ENCODE measurements around the gene IPO11. TPM values are rescaled to one million over a fixed set of nuclear protein-coding genes. Genes with fewer than 3 reads are reported as not detected.
"Not testable (repeated sequence)": the region's sequence is repeated elsewhere in the genome, so short reads cannot be mapped to it uniquely, and the experiment has no call there.

The IPO11 gene
- total RNA-seq, 4 donors from 2014 or later = 20.4 to 44.6 (median 34.1) TPM

DNA sequence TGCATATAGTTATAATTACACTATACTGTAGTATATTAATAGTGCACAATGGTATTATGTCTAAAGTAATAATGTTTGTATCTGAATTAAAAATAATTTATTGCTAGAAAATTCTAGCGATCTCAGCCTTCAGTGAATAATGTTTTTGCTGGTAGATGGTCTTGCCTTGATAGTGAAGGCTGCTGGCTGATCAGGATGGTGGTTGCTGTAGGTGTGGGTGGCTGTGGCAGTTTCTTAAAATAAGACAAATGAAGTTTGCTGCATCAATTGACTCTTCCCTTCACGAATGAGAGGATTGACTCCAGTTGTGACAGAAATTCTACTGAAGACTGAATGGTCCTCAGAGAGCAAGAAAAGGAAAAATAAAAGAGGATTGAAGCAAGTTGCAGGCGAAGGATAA is 146.4 kb downstream of the IPO11 start:
- Histone ChIP-seq H3K27ac (no peak overlapping the region), H3K27me3 (no peaks in the 10 kb centered on the region), H3K4me1 (no peaks in the 10 kb centered on the region), H3K4me3 (no peak overlapping the region), H3K36me3 (peaks cover 0 to 55% (median 0%) of the 10 kb centered on the region in 3 donors), H3K9me3 (no peaks in the 10 kb centered on the region)
- no peak for TF ChIP-seq EP300 (IDR thresholded peaks at IDR 0.05)
- no peak for TF ChIP-seq POLR2A (IDR thresholded peaks at IDR 0.05)
- TF ChIP-seq, protein P1, sequence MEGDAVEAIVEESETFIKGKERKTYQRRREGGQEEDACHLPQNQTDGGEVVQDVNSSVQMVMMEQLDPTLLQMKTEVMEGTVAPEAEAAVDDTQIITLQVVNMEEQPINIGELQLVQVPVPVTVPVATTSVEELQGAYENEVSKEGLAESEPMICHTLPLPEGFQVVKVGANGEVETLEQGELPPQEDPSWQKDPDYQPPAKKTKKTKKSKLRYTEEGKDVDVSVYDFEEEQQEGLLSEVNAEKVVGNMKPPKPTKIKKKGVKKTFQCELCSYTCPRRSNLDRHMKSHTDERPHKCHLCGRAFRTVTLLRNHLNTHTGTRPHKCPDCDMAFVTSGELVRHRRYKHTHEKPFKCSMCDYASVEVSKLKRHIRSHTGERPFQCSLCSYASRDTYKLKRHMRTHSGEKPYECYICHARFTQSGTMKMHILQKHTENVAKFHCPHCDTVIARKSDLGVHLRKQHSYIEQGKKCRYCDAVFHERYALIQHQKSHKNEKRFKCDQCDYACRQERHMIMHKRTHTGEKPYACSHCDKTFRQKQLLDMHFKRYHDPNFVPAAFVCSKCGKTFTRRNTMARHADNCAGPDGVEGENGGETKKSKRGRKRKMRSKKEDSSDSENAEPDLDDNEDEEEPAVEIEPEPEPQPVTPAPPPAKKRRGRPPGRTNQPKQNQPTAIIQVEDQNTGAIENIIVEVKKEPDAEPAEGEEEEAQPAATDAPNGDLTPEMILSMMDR (IDR thresholded peaks at IDR 0.05) = no peak
- DNase-seq (ENCODE audit: low spot score in 2 of 2) = no peak
- WGBS, 2 donors = 86 to 97% methylated on average over 3 of the region's 3 CpGs

DNA sequence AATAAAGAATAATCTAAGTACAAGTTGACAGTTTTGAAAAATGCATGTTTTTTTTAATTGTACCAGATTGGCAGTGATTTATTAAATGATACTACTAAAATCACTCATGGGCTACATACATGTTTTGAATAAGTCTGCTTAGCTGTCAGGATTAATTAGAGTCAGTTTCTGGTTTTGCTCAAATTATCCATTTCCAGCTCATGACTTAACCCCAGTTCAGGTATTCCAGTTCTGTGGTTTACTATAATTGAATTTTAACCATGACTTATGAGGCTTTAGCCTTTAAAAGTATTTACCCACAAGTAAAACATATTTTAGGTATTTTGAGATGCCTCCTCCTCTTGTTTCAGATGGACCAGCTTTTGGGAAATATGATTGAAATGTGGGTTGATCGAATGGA is 148.2 kb downstream of the IPO11 start:
- TF ChIP-seq, protein P1 (IDR thresholded peaks at IDR 0.05) = no peak
- TF ChIP-seq EP300 (IDR thresholded peaks at IDR 0.05) = no peak
- no peak for TF ChIP-seq POLR2A (IDR thresholded peaks at IDR 0.05)
- 97 to 100% methylated on average over 1 of the region's 1 CpG for WGBS, 2 donors
- H3K4me3 ChIP-seq = no peak overlapping the region
- H3K27ac ChIP-seq = no peak overlapping the region
- H3K4me1 ChIP-seq = no peaks in the 10 kb centered on the region
- peaks cover 0 to 53% (median 0%) of the 10 kb centered on the region in 3 donors for H3K36me3 ChIP-seq
- no peaks in the 10 kb centered on the region for H3K27me3 ChIP-seq
- peaks cover 0 to 4% (median 0%) of the 10 kb centered on the region in 4 donors for H3K9me3 ChIP-seq
- DNase-seq (ENCODE audit: low spot score in 2 of 2) = no peak

DNA sequence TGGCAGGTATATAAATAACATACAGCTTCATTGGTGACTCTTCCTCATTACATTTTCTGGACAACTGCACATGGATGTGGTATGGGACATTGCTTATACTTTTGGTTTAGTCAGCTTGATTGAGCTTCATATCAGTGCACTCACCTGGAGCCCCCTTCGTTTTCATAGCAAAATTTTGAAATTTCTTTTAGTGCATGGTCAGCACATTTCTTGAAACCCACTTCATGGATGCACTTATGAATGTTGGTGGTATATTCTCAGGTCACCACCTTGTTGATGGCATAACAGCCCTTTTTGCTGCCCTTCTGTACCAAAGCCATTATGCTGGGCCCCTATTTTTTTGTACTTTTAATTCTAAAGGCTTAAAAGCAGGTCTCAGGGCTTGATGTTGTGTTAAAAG is 149.3 kb downstream of the IPO11 start:
- no peak for TF ChIP-seq POLR2A (IDR thresholded peaks at IDR 0.05)
- no peak for TF ChIP-seq EP300 (IDR thresholded peaks at IDR 0.05)
- TF ChIP-seq, protein P1 (IDR thresholded peaks at IDR 0.05) = no peak
- no peak for DNase-seq (ENCODE audit: low spot score in 2 of 2)
- 92 to 95% methylated on average over 1 of the region's 1 CpG for WGBS, 2 donors

GRCh38 chr5:62562867-62563266 is 150.3 kb downstream of the IPO11 start:
- 85 to 97% methylated on average over 1 of the region's 1 CpG for WGBS, 2 donors
- Histone ChIP-seq H3K27ac (no peak overlapping the region), H3K36me3 (peaks cover 0 to 72% (median 0%) of the 10 kb centered on the region in 3 donors), H3K4me1 (no peaks in the 10 kb centered on the region), H3K4me3 (no peak overlapping the region), H3K9me3 (peaks cover 0 to 21% (median 3%) of the 10 kb centered on the region in 4 donors), H3K27me3 (no peaks in the 10 kb centered on the region)
- DNase-seq (ENCODE audit: low spot score in 2 of 2) = no peak
- TF ChIP-seq EP300 (IDR thresholded peaks at IDR 0.05) = no peak
- no peak for TF ChIP-seq POLR2A (IDR thresholded peaks at IDR 0.05)
- TF ChIP-seq, protein P1 (IDR thresholded peaks at IDR 0.05) = no peak

More for the DNA sequence above, 149.3 kb downstream of the IPO11 start:
- H3K27me3 ChIP-seq = no peaks in the 10 kb centered on the region
- H3K36me3 ChIP-seq = peaks cover 0 to 64% (median 0%) of the 10 kb centered on the region in 3 donors
- no peak overlapping the region for H3K27ac ChIP-seq
- H3K4me1 ChIP-seq = no peaks in the 10 kb centered on the region
- H3K9me3 ChIP-seq = peaks cover 0 to 12% (median under 1%) of the 10 kb centered on the region in 4 donors
- H3K4me3 ChIP-seq = no peak overlapping the region

- 57 to 62% methylated on average over 2 of the region's 2 CpGs for WGBS, 2 donors
- peaks cover 0 to 76% (median 4%) of the 10 kb centered on the region in 3 donors for H3K36me3 ChIP-seq
Observed at GRCh38 chr5:62564101-62564500, 151.5 kb downstream of the IPO11 start.

DNA sequence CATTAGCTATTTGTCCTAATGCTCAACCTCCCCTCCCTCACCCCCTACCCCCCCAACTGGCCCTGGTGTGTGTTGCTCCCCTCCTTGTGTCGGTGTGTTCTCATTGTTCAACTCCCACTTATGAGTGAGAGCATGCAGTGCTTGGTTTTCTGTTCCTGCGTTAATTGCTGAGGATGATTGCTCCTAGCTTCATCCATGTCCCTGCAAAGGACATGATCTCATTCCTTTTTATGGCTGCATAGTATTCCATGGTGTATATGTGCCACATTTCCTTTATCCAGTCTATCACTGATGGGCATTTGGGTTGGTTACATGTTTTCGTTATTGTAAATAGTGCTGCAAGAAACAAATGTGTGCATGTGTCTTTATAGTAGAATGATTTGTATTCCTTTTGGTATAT is 153.2 kb downstream of the IPO11 start:
- H3K4me1 ChIP-seq; H3K27ac ChIP-seq; H3K27me3 ChIP-seq; H3K4me3 ChIP-seq; DNase-seq (ENCODE audit: low spot score in 2 of 2): not testable (repeated sequence)
- peaks cover 0 to 26% (median 4%) of the 10 kb centered on the region in 4 donors for H3K9me3 ChIP-seq
- peaks cover 0 to 63% (median 5%) of the 10 kb centered on the region in 3 donors for H3K36me3 ChIP-seq
- 65 to 67% methylated on average over 3 of the region's 3 CpGs for WGBS, 2 donors

More at GRCh38 chr5:62564101-62564500, 151.5 kb downstream of the IPO11 start:
- H3K9me3 ChIP-seq = peaks cover 0 to 26% (median 4%) of the 10 kb centered on the region in 4 donors
- H3K27me3 ChIP-seq = no peaks in the 10 kb centered on the region
- no peaks in the 10 kb centered on the region for H3K4me1 ChIP-seq
- TF ChIP-seq POLR2A (IDR thresholded peaks at IDR 0.05) (no peak), EP300 (IDR thresholded peaks at IDR 0.05) (no peak)
- TF ChIP-seq, protein P1 (IDR thresholded peaks at IDR 0.05) = no peak
- H3K27ac ChIP-seq = no peak overlapping the region
- no peak overlapping the region for H3K4me3 ChIP-seq
- no peak for DNase-seq (ENCODE audit: low spot score in 2 of 2)
